Heart left ventricle (tissue), 16 donors: Measurements from ENCODE around the gene CCT3. TPM values are rescaled to one million over a fixed set of nuclear protein-coding genes. Genes with fewer than 3 reads are reported as not detected.
A peak's percentile ranks its signal among the peaks of the same experiment; 100 is the strongest.

ENCODE experiments used
- ATAC-seq, 4 donors: fragments of 200-7000 bp; cut with Tn5 transposase; one replicate each; pipeline ENCODE4 v1.9.1; 2020 to 2022; ENCODE audit warnings: moderate library complexity in 4 of 4, mild to moderate bottlenecking in 3 of 4, moderate number of reproducible peaks in 1 of 4
- DNase-seq, 5 donors: peaks; one replicate each; pipeline ENCODE4 v3.0.0-alpha.2; 2020
- H3K27ac ChIP-seq, 12 donors: fragments of 200-600 bp; sonication (generic) in 4 of 12; one replicate each; pipeline versions ENCODE4 v1.5.0 to v1.8.0; 2016 to 2022; ENCODE audit warnings: mild to moderate bottlenecking in 2 of 12
- H3K27me3 ChIP-seq, 9 donors: fragments of 200-600 bp; sonication (generic) in 2 of 9; one replicate each; pipeline versions ENCODE4 v1.5.1 to v1.8.0; 2016 to 2022; ENCODE audit warnings: mild to moderate bottlenecking in 3 of 9
- H3K36me3 ChIP-seq, 9 donors: fragments of 200-600 bp; sonication (generic) in 2 of 9; one replicate each; pipeline versions ENCODE4 v1.5.0 to v1.8.0; 2018 to 2022; ENCODE audit warnings: mild to moderate bottlenecking in 2 of 9
- H3K4me1 ChIP-seq, 12 donors: fragments of 200-600 bp; sonication (generic) in 4 of 12; one replicate each; pipeline versions ENCODE4 v1.5.0 to v1.8.0; 2016 to 2022; ENCODE audit warnings: mild to moderate bottlenecking in 3 of 12
- H3K4me3 ChIP-seq, 12 donors: fragments of 200-600 bp; sonication (generic) in 4 of 12; one replicate each; pipeline versions ENCODE4 v1.5.0 to v1.8.0; 2017 to 2022; ENCODE audit warnings: mild to moderate bottlenecking in 9 of 12, moderate library complexity in 4 of 12
- H3K9me3 ChIP-seq, 12 donors: fragments of 200-600 bp; sonication (generic) in 4 of 12; one replicate each; pipeline versions ENCODE4 v1.5.0 to v1.8.0; 2016 to 2022; ENCODE audit warnings: mild to moderate bottlenecking in 1 of 12
- CTCF ChIP-seq, 12 donors: fragments of 200-600 bp; sonication (generic) in 4 of 12; IDR thresholded peaks; one replicate each; pipeline versions ENCODE4 v1.5.0 to v1.8.0; 2018 to 2022; ENCODE audit warnings: antibody characterized with exemption in 12 of 12, mild to moderate bottlenecking in 5 of 12
- POLR2A ChIP-seq, 2 donors: fragments of 450-650 bp; IDR thresholded peaks; one replicate each; pipeline ENCODE4 v1.6.1; 2017; ENCODE audit warnings: antibody characterized with exemption in 2 of 2, mild to moderate bottlenecking in 2 of 2, moderate library complexity in 2 of 2
- WGBS, 4 donors: extraction: QIAGEN DNeasy Blood & Tissue Kit in 2 of 4; methylation state at CpG; one replicate each; pipeline versions ENCODE4 v1.1.5 to v1.1.7; 2013 to 2018; 5-methylcytosine and 5-hydroxymethylcytosine counted together
- intact Hi-C, 10 donors: fragments of 100-400 bp; cut with DNase I; formaldehyde crosslinking; loops; one replicate each; pipeline versions ENCODE4 v1.11.1 to v1.14.2; 2022
- polyA plus RNA-seq, 2 donors: library from polyadenylated mRNA; stranded (reverse); fragments of 200-250 nt; gene quantifications; one replicate each; pipeline ENCODE4 v1.2.3, GENCODE V29; 2013
- total RNA-seq, 9 donors: library from RNA; depleted of rRNA in 2 of 9; stranded (reverse); fragments of >200 nt in 2 of 9; fragmentation: NEBNext Ultra II Directional in 3 of 9; extraction: Animal tissue kit (Norgen Biotek cat#: 25700) in 3 of 9; gene quantifications; one replicate each; pipeline versions ENCODE4 v1.1.0 to v1.2.4, GENCODE V29; 2016 to 2023
- donor health status: ischemic (EF 13 %, LVEDD 7.1; RV severe dilation, severe dysfunction).
- donor health status: healthy with polysubstance abuse.
- donor health status: DM: no; HTN: yes; CAD: no.
- donor health status: DM: no; HTN: no; CAD: no.
- donor health status: ischemic (EF 25% LVEDD 6.9; RV normal size, moderate dysfunction).
- donor health status: ischemic (EF 25% LVEDD 5.7; RV mildly dilated, moderate dysfunction).
- donor health status: healthy.
- donor health status: DM: yes; HTN: yes; CAD: no.
- donor health status: ischemic (EF 35%, LVEDD 5.7; RV mildly dilated, moderate dysfunction).
- donor health status: nonischemic (EF 11% LVEDD 7.7; RV severe dilation, severe dysfunction).
- donor health status: DM: yes; HTN: yes; CAD: no.
- donor health status: PGD.
- donor health status: ischemic (EF 29% LVEDD 5.4; RV normal size, mild dysfunction).
- donor health status: nonischemic (EF 23%, LVEDD 6.1; RV moderate dilation, normal function).

The CCT3 gene
- total and polyA plus RNA-seq, 11 donors = 83.1 to 246 (median 143) TPM

DNA sequence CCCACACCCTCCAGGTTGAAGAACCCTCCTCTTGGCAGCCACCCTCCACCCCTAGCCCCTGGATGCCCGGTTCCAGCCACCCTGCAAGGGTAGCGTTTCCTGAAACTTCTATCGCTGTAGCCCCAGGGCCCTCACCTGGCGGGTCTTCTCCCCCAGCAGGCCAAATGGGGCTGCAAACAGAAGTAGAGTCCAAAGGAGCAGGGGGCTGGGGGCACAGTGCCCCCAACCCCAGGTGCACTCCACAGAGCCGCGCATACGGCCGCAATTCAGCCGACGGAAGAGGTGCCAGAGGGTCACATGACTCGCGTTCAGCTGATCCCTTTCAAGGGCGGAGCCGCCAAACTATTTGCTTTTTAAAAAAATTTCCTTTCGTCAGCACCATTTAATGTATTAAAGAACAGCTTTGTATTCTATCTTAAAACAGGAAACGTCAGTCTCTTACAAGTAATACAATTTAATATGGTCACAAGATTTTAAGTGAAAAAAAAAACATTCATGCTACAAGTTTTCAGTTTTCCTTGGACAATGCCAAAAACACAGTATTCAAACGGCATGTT is 42.6 kb downstream of the CCT3 start, which contains the start of gene GLMP:
Gene GLMP, minus strand, starts transcription at position 289 of the 557 bp plus-strand sequence. Its CDS starts 34 bp downstream, at position 255.
- Histone ChIP-seq H3K27me3 (no peaks in the 10 kb centered on the region), H3K27ac (peak within 1 kb of the TSS in 10 of 12 donors; percentile 0 to 77 (median 68)), H3K4me1 (peaks cover 0 to 32% (median 14%) of the 10 kb centered on the region in 12 donors), H3K36me3 (peaks cover 0 to 17% (median 0%) of the 10 kb centered on the region in 9 donors), H3K9me3 (no peaks in the 10 kb centered on the region), H3K4me3 (peak within 1 kb of the TSS; percentile 60 to 89 (median 68))
- 1 to 4% (median 1%) methylated on average over 17 of the region's 17 CpGs for WGBS, 4 donors
- ATAC-seq = peak; percentile 27 to 67 (median 48)
- TF ChIP-seq POLR2A (IDR thresholded peaks at IDR 0.05) = no peak
- TF ChIP-seq CTCF (IDR thresholded peaks at IDR 0.05) = no peak
- intact Hi-C loops = no loop called here
- DNase-seq = peak; percentile 69 to 82 (median 76)

- DNase-seq = no peak
- Histone ChIP-seq H3K4me3 (no peak overlapping the region), H3K36me3 (peaks cover 0 to 23% (median 7%) of the 10 kb centered on the region in 9 donors), H3K9me3 (no peaks in the 10 kb centered on the region), H3K27me3 (no peaks in the 10 kb centered on the region), H3K4me1 (peaks cover 0 to 34% (median 14%) of the 10 kb centered on the region in 12 donors), H3K27ac (no peak overlapping the region)
- intact Hi-C loops = no loop called here
- TF ChIP-seq CTCF (IDR thresholded peaks at IDR 0.05) (no peak), POLR2A (IDR thresholded peaks at IDR 0.05) (no peak)
- no peak for ATAC-seq
- 88 to 93% (median 90%) methylated on average over 9 of the region's 9 CpGs for WGBS, 4 donors
Observed at GRCh38 chr1:156293895-156294294, 44.2 kb downstream of the CCT3 start.

- Histone ChIP-seq H3K27ac (no peak overlapping the region), H3K36me3 (peaks cover 0 to 26% (median 14%) of the 10 kb centered on the region in 9 donors), H3K9me3 (no peaks in the 10 kb centered on the region), H3K4me3 (no peak overlapping the region), H3K4me1 (peaks cover 0 to 34% (median 14%) of the 10 kb centered on the region in 12 donors), H3K27me3 (no peaks in the 10 kb centered on the region)
- ATAC-seq = no peak
- no peak for DNase-seq
- TF ChIP-seq CTCF (IDR thresholded peaks at IDR 0.05) (no peak), POLR2A (IDR thresholded peaks at IDR 0.05) (no peak)
- intact Hi-C loops = no loop called here
- 86 to 92% (median 90%) methylated on average over 8 of the region's 8 CpGs for WGBS, 4 donors
Observed at GRCh38 chr1:156293098-156293434, 45.0 kb downstream of the CCT3 start.

DNA sequence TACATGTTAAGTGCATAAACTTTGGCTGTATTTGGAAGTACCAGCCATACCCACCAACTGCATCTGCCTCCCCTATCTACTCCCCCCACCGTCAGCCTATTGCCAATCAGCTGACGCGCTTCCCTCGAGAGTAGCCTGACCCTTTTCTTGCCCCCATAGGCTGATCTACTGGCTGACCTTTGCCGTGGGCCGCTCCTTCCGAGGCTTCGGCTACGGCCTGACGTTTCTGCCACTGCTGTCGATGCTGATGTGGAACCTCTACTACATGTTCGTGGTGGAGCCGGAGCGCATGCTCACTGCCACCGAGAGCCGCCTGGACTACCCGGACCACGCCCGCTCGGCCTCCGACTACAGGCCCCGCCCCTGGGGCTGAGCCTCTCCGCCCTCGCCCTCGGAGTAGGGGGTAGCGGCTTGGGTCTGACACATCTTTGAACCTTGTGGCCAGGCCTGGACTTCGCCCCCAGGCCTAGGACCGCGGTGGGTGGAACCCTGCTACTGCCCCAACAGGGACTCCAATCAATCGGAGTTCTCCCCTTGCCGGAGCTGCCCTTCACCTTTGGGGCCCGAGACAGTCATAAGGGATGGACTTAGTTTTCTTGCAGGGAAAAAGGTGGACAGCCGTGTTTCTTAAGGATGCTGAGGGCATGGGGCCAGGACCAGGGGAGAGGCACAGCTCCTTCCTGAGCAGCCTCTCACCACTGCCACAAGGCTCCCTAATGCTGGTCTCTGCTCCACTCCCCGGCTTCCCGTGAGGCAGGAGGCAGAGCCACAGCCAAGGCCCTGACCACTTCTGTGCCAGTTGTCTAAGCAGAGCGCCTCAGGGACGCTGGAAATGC is 46.6 kb downstream of the CCT3 start:
- Histone ChIP-seq H3K27ac (peak overlapping the region; percentile 35 to 86 (median 67)), H3K4me3 (peak overlapping the region; percentile 16 to 62 (median 50)), H3K4me1 (peaks cover 0 to 34% (median 14%) of the 10 kb centered on the region in 12 donors), H3K27me3 (no peaks in the 10 kb centered on the region), H3K9me3 (no peaks in the 10 kb centered on the region), H3K36me3 (peaks cover 0 to 26% (median 15%) of the 10 kb centered on the region in 9 donors)
- TF ChIP-seq CTCF (IDR thresholded peaks at IDR 0.05) (no peak), POLR2A (IDR thresholded peaks at IDR 0.05) (peak in 1 of 2 donors; percentile 45)
- DNase-seq = peak; percentile 88 to 95 (median 93)
- whole genome bisulfite sequencing, 4 donors = 15 to 35% (median 21%) methylated on average over 37 of the region's 37 CpGs
- intact Hi-C loops = no loop called here
- ATAC-seq = peak; percentile 90 to 96 (median 96)
